Activated CD8-positive, alpha-beta memory T cell treated with anti-CD3 and anti-CD28 coated beads for 36 hours (primary cell): Measurements from ENCODE around the gene ANK3. TPM values are rescaled to one million over a fixed set of nuclear protein-coding genes. Genes with fewer than 3 reads are reported as not detected.

Experiments
- CTCF ChIA-PET: fragments of 350-600 bp; sonication (Branson Sonifier 250); formaldehyde crosslinking; loops from one replicate; lab custom pipeline; 2021; ENCODE audit warnings: antibody characterized with exemption; lab: Charles Lee
- POLR2A ChIA-PET: fragments of 350-600 bp; sonication (Branson Sonifier 250); formaldehyde crosslinking; loops from one replicate; lab custom pipeline; 2021; ENCODE audit warnings: antibody characterized with exemption; lab: Charles Lee
- total RNA-seq, 2 experiments: library from RNA; stranded (reverse); gene quantifications; one replicate each; pipeline ENCODE4 v1.2.3, GENCODE V29; 2021

The ANK3 gene
- total RNA-seq, 2 experiments from 2014 or later, result 6.2 to 7.9 TPM

DNA sequence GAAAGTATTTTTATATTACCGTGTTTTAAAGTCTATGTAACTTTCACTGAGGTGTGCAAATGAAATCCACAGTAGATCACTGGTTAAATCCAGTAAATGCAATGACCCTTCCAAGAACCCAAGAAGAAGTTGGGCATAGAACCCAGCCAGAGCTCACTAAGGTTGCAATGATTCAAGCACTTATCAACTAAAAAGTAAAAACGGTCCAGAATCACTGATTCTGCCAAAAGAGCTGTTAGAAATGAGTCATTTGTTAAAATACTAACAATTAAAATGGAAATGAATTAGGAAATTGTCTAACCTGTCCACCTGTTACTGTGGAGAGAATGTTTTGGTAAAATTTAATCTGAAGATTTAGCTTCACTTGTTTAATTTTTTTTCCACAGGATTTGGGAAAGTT, 74.4 kb downstream of the ANK3 start:
- CTCF ChIA-PET, result no interaction called here
- POLR2A ChIA-PET, result no interaction called here

DNA sequence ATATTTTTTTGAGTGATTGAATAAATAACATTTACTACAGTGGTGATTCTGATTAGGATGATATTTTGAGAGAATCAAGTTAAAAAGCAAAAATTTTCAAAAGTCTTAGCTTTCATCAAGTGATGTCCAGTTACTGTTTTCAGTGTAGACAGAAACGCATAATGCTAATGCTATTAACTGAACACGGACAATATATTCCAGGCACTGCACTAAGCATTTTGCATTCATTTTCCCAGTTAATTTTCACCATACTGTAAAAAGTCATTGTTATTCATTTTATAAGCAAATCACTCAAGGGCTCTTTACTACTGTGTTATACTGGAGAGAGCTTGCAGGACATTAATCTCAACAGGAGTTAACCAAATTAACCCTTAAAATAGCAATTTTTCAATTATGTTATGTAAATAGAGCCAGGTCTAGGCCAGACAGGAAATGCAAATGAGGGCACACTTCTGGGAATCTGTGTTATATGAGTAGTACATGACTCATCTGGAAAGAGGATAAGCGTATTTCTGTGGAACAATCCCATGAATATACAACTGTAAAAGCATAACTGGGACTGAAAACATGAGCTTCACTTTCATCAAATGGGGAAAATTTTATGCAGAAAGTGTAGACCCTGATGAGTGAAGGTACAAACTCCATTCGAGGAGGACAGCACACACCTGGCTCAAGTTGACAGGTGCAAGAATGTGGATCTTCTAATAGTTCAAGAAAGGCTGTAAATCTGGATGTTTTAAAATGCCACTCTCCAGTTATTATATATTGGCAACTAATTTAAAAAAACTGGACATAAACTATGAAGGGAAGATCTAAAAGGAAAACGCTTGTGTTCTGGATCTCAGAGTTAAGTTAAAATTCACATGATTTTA, 75.4 kb downstream of the ANK3 start:
- ChIA-PET CTCF (no interaction called here), POLR2A (no interaction called here)

DNA sequence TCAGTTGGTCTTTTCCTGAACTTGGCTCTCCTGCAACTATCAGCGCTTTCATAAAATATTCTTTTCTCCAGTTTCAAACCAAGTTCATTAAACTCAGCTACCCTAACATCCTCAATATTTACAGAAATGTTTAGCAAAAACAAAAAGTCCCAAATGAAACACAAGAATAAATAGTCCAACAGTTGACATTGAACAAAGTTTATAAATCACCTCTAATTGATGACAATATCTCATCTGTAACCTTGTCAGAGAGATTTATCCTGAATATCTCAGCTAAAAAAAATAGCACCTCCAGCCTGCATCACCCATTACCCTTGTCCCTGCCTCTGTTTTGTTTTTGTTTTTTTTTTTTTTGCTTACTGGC, 76.1 kb downstream of the ANK3 start:
- POLR2A ChIA-PET, result no interaction called here
- CTCF ChIA-PET, result no interaction called here

DNA sequence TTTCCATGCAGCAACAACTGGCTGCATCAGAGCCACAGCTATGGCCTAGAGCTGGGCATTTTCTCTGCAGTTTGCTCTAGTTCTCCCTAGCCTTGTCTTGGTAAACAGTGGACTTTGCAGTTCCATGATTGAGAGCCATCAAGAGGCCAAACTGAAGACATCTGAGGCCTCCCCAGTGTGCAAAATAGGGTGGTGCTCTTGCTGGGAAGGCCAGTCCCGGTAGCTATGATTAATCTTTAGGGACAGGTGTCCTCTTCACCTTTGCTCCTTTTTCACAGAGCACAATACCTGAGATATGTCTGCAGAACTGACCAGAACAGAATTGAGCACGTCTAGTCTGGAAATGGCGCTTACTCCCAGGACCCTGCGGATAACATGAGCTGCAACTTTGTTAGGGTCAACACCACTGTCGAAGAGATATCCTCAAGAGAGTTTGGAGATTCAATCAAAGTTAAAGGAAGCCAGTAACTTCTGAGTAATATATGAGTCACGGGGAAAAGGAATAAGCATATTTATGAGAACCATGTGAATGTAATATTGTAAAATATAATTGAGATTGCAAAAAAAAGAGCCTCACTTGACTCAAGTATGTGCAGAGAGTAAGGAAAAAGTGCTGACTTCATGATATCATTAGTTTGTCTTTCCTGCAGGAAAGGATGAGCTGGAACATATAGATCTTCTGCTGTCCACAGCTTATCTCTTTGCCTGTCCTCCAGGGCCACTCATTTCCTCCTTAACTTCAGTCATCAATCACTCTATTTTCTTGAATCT, 76.7 kb downstream of the ANK3 start:
- ChIA-PET POLR2A (no interaction called here), CTCF (no interaction called here)

DNA sequence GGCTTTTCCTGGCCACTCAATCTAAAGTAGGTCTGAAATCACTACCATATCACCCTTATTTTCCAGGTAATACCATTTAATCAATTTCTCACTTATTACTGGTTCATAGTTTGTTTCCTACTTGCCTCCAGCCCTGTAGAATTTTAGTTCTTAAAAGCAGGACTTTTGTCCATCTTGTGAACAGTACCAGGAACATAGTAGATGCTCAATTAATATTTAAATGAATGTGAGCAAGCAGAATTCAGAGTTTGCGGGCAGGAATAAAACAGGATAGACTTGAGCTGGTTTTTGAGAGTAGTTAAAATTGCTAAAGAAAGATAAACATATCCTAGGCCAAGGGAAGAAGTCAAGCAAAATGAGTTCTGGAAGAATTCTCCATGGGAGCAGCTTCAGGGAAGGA, 77.9 kb downstream of the ANK3 start:
- POLR2A ChIA-PET, result no interaction called here
- CTCF ChIA-PET, result no interaction called here

- CTCF ChIA-PET, result no interaction called here
- POLR2A ChIA-PET, result no interaction called here
These were observed 78.9 kb downstream of the ANK3 start for GRCh38 chr10:60310740-60311139.

GRCh38 chr10:60309891-60310290, 79.8 kb downstream of the ANK3 start:
- ChIA-PET POLR2A (no interaction called here), CTCF (no interaction called here)

DNA sequence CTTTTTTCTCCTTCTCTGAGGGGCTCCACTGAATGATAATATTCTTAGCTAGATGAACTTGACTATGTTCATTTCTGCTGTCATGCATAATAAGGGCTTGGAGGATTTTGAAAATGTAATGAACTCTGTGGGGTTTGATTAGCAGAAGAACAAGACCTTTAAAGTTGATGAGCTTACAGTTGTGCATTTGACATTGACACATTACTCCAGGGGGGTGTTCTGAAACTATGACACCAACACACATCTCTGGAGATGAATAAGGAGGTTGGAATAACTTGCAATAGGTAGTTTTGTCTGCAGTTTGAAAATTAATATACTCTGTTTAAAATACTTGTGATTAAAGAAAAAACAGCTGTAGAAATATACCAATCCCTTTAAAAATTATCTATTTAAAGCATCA, 80.3 kb downstream of the ANK3 start:
- ChIA-PET CTCF (no interaction called here), POLR2A (no interaction called here)

GRCh38 chr10:60305380-60305892, 84.2 kb downstream of the ANK3 start:
- ChIA-PET CTCF (no interaction called here), POLR2A (no interaction called here)

DNA sequence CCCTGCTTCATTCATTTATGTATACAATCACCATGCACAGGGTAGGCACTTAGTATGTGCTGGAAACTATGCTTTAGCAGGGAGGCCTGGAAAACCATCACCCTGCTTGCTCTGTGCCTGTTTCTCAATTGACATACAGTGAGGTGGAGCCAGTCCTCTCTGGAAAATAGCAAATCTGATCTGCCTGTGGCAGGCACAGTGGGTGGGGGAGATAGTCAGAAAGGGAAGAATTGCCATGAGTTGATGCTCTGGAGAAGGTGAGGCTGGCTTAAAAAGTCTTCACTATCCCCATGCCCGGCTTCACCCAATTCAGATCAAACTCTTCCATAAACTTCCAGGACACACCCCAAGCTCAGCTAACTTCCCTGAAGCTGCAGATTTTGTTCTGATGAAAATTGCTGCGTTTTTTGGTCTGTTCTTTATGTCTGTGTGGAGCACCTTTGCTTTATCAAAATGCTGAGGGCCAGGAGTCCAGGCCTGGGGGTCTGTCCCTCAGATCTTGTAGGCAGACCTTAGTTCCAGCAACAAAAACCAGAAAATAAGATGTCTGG, 84.8 kb downstream of the ANK3 start:
- ChIA-PET POLR2A (no interaction called here), CTCF (no interaction called here)

- ChIA-PET POLR2A (no interaction called here), CTCF (no interaction called here)
These were observed 85.9 kb downstream of the ANK3 start for GRCh38 chr10:60303778-60304177.

- ChIA-PET CTCF (no interaction called here), POLR2A (no interaction called here)
These were observed 89.5 kb downstream of the ANK3 start for GRCh38 chr10:60299961-60300883.

GRCh38 chr10:60299390-60299778, 90.3 kb downstream of the ANK3 start:
- ChIA-PET POLR2A (no interaction called here), CTCF (no interaction called here)

- ChIA-PET CTCF (no interaction called here), POLR2A (no interaction called here)
These were observed 91.0 kb downstream of the ANK3 start for GRCh38 chr10:60298408-60299389.

GRCh38 chr10:60296073-60296472, 93.6 kb downstream of the ANK3 start:
- POLR2A ChIA-PET, result no interaction called here
- CTCF ChIA-PET, result no interaction called here

GRCh38 chr10:60295028-60295937, 94.4 kb downstream of the ANK3 start:
- POLR2A ChIA-PET, result no interaction called here
- CTCF ChIA-PET, result no interaction called here

DNA sequence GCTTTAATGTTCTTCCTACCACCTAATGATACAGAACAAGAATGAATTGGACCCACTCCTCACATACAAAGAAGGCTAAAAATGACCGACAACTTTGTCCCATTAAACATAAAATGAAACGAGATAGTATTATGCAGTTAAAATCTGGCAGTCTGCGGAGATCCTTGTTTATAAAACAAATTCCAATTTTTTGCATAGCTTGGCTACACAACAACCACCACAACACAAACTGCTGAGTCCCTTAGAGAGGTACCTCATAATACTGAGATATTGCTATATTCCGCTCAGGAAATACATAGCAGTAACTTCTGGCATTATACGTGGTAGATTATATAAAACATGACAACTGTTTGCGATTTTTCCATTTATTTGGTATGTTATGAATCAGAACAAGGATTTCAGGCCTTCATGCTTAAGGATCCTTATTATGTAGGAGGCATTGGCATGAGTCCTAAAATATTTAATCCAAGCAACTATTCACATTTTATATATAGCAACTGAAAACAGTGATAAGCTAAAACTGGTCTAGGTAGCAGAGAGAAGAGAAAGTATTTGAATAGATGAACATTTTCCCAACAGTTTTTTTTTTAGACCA, 96.0 kb downstream of the ANK3 start:
- CTCF ChIA-PET, result no interaction called here

More for the DNA sequence above, 96.0 kb downstream of the ANK3 start:
- POLR2A ChIA-PET, result no interaction called here
